HG03460 (cell line): ENCODE measurements around the gene ZNF443.
A peak's percentile ranks its signal among the peaks of the same experiment; 100 is the strongest.
"Not testable (repeated sequence)": the region's sequence is repeated elsewhere in the genome, so short reads cannot be mapped to it uniquely, and the experiment has no call there.

Source experiments
- ATAC-seq: cut with Tn5 transposase; IDR thresholded peaks from one replicate; pipeline ENCODE4 v1.9.1; 2021; ENCODE audit not compliant: unreplicated experiment

Gene ZNF443

DNA sequence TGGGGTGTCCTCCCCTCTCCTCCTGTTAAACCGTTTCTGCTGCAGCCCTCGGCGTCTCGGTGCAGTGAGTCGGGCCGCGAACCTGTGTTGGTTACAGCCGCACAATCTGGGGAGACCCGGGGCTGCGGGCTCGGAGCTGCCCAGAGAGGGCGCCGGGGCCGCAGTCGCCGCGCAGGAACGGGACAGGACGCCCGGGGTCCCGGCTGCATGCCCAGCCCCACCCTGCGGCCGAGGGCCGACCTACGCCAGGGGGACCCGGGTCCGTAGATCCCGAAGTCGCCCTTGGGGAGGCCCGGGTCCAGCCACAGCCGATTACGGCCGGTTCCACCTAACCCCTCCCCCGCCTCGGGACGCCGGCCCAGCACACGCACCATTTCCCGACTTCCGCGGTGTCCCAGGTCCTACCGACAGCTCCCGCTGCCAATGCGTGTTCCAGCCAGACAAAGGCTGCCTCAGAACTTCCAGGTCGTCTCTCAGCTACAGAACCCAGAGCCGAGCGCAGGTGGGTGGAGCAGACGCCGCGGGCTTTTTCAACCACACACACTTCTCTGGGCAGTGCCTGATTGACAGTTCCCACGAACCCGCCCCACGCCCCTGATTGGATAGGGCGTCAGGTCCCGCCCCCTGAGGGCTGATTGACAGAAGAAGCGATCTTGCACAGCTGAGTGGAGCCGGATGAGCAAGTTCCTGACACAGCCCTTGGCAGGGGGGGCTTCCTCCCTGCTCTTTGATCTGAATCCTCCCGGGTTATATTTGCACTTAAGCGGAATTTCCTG is at the start of gene ZNF443:
Gene ZNF443, minus strand, starts transcription at position 481 of the 776 bp plus-strand sequence. Its CDS starts 107 bp downstream, at position 374.
- ATAC-seq: peak; percentile 90

DNA sequence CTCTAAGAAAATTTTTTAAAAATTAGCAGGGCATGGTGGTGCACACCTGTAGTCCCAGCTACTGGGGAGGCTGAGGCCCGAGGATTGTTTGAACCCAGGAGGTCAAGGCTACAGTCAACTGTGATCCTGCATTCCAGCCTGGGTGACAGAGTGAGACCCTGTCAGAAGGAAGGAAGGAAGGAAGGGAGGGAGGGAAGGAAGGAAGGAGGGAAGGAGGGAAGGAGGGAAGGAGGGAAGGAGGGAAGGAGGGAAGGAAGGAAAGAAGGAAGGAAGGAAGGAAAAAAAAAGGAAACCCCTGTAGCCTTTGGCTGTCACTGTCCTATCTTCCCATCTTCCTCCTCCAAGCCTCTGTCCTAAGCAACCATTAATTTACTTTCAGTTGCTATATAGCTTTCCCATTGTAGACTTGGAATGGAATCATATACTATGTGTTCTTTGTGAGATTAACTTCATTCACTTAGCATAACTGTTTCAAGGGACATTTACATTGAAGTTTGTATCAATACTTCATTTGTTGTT is 45.5 kb upstream of the ZNF443 start:
- ATAC-seq: not testable (repeated sequence)

DNA sequence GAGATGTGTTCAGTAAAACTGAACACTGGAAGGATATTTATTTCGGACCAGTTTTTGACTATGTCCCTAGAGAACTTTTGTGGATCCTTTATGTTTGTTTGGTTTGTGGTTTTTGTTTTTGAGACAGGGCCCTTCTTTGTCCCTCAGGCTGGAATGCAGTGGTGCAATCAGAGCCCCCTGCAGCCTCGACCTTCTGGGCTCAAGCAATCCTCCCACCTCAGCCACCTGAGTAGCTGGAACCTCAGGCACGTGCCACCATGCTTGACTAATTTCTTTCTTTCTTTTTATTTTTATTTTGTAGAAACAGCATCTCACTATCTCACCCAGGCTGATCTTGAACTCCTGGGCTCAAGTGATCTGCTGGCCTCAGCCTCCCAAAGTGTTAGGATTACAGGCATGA is 44.8 kb upstream of the ZNF443 start:
- no peak for ATAC-seq

DNA sequence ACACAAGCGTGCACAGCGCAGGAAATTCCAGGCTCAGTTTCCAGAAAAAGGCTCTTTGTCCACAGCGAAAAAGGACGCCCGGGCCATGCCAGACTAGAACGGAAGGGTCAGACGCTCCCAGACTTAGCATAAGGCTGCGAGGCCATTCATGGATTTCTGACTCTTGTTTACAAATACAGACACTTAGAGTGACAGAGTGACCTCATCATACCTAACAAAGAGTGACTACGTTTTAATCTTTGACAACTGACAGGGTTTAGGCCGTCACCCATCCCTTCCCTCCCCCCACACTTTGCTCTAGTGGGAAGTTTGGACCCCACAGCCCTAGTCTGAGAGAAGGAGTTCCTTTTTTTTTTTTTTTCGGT is 44.2 kb upstream of the ZNF443 start:
- no peak for ATAC-seq

DNA sequence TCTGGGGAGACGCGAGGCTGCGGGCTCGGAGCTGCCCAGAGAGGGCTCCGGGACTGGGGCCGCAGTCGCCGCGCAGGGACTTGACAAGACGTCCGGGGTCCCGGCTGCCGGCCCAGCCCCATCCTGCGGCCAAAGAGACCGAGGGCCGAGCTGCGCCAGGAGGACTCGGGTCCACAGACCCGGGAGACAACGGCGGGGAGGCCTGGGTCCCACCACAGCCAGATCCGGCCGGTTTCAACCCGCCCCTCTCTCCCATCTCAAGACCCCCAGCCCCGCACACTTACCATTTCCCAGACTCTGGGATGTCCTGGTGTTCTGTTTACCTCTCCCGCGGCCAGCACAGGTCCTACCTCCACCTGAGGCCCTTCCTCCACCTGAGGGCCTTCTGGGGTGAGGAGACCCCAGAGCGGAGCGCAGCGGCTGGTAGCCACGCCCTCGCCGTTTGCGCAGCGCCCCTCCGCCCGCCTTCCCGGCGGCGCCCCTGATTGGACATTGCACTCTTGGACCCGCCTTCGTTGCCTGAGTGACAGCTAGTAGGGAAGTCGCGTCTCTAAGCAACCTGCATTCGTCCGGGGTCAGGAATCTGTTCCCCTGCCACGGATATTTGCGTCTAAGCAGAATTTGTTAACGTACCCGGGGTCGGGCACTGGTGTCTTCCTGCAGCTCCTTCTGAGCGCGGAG is 43.7 kb upstream of the ZNF443 start, which contains the start of gene ZNF709:
Gene ZNF709, minus strand, starts transcription at position 446 of the 681 bp plus-strand sequence. Its CDS starts 159 bp downstream, at position 287.
- peak; percentile 86 for ATAC-seq

DNA sequence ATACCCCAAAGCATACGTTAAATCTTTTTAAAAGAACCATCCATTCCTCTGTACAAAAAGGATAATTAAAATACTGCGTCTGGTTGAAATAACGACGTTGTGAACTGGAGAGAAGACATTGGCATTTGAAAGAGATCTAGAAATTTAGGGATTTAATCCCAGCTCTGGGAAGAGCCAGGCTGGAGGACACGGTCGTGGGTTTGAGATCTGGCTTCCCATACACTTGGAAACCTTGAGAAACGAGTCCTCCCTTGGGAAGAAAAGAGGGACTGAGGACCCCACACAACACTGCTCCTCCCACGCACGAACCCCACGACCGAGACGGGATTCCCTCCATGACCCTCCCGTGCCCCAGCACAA is 43.2 kb upstream of the ZNF443 start:
- ATAC-seq: no peak

DNA sequence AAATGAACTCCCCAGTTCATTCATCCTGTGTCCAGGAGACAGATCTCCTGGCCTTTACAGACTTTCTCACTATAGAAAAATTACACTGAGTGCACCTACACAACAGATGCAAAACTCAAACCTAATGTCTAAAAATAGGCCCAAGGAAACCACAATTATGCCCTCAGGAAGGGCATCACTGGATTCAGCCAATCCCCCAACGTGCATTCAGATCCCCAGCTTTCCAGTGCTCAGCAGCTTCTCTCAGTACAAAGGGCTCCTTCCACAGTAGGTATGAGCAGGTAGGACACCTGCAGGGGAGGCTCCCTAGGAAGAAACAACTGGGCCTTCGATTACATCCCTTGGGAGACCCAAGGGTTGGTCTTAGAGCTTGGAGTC is 41.7 kb upstream of the ZNF443 start:
- no peak for ATAC-seq

DNA sequence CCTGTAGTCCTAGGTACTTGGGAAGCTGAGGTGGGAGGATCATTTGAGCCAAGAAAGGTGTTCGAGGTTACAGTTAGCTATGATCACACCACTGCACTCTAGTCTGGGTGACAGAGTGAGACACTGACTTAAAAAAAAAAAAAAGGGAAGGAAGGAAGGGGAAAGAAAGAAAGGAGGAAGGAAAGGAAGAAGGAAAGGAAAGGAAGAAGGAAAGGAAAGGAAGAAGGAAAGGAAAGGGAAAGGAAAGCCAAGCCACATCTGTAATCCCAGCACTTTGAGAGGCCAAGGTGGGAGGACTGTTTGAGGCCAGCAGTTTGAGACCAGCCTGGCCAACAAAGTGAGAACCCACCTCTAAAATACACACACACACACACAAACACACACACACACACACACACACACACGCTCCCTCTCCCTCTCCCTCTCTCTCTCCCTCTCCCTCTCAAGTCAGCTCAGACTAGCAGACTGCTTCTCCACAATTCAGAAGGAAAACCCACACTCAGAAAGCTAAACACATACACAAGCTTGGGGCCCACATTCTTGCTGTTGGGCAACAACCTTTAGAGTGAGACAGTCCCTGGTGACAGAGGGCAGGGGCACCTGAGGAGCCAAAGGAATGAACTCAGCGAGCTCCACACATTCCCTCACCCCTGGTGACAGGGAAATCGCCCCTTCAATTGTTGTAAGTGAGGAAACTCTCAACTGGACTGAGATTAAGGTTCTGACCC is 41.1 kb upstream of the ZNF443 start:
- no peak for ATAC-seq

DNA sequence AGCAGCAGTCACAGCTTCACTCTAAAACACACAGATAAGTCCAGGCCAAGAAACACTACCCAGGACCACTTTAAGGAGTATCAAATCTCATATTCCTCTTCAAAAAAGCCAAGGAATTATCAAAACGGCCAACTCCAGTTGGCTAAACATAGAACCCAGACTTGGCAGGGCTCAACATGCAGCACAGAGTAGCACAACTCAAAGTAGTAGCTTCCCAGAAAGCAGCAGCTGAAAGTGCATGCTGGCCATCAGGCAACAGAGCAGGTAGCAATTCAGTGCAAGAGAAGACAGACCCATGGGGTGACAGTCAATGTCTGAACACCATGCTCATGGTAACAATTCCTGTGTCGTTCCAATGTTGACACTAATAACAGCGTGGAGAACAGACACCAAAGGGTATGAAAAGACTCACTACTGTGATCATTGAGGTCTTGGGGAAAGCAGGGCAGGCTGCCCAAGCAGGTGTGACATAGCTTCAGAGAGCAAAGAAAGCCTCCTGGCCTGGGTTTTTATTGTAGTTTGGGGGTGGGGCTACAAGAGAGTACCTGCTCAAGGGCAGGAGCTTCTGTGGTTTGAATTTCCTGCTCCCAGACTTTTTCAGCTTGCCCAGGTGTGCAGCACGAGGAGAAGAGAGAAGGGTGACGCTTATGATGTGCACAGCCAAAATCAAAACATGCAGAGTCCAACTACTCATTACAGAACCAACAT is 37.6 kb upstream of the ZNF443 start:
- ATAC-seq: no peak

DNA sequence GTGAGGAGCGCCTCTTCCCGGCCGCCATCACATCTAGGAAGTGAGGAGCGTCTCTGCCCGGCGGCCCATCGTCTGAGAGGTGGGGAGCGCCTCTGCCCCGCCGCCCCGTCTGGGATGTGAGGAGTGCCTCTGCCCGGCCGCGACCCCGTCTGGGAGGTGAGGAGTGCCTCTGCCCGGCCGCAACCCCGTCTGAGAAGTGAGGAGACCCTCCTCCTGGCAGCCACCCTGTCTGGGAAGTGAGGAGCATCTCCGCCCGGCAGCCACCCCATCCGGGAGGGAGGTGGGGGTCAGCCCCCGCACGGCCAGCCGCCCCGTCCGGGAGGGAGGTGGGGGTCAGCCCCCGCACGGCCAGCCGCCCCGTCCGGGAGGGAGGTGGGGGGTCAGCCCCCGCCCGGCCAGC is 26.8 kb upstream of the ZNF443 start:
- ATAC-seq: not testable (repeated sequence)

DNA sequence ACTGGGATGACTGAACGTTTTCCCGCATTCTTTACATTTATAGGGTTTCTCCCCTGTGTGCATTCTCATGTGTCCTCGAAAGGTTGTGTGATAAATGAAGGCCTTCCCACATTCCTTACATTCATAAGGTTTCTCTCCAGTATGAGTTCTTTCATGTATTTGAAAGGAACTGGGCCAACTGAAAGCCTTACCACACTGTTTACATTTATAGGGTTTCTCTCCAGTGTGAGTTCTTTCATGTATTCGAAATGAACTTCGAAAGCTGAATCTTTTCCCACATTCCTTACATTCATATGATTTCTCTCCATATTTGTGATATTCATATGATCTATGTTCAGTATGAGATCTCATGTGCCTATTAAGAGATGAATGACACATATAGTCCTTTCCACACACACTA is 24.4 kb upstream of the ZNF443 start:
- ATAC-seq: no peak

DNA sequence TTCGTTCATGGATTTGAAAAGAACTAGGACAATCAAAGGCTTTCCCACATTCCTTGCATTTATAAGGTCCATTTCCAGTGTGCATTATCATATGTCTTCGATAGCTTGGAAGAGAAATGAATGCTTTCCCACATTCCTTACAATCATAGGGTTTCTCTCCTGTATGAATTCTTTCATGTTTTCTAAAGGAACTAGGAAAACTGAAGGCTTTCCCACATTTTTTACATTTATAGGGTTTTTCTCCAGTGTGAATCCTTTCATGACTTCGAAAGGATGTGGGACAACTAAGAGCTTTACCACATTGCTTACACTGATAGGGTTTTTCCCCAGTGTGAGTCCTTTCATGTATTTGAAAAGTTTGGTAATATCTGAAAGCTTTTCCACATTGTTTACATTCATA is 23.9 kb upstream of the ZNF443 start:
- no peak for ATAC-seq

DNA sequence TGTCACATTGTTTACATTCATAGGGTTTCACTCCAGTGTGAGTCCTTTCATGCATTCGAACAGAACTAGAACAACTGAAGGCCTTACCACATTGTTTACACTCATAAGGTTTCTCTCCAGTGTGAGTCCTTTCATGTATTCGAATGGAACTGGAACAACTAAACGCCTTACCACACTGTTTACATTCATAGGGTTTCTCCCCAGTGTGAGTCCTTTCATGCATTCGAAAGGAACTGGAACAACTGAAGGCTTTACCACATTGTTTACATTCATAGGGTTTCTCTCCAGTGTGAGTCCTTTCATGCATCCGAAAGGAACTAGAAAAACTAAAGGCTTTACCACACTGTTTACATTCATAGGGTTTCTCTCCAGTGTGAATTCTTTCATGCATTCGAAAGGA is 23.3 kb upstream of the ZNF443 start:
- ATAC-seq: not testable (repeated sequence)

DNA sequence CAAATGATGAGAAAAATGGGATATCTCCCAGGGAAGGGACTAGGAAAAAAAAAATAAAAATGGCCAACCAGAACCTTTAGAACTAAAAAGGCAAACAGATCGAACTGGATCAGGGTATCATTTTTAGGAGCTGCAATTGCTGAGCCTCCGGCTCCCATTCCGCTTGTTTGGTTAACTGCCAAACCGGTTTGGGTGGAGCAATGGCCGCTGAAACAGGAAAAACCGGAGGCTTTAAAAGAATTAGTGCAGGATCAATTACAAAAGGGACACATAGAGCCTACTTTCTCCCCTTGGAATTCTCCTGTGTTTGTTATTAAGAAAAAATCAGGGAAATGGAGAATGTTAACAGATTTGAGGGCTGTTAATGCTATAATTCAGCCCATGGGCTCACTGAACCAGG is 12.7 kb upstream of the ZNF443 start:
- ATAC-seq: no peak

DNA sequence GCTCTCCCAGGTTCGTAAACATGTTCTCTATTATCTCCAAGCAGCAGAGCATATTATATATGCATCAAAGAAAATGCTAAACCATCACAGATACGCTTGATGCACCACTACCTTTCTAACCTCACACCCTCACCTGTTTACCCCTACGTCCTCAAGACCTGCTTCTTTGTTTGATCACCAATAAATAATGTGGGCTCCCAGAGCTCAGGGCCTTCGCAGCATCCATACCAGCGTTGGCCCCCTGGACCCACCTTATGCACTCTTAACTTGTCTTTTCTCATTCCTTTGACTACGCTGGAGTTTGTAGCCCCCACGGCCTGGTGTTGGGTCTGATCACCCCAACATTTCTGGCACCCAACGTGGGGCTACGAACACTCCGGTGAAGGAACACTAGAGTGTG is 10.0 kb upstream of the ZNF443 start:
- no peak for ATAC-seq

DNA sequence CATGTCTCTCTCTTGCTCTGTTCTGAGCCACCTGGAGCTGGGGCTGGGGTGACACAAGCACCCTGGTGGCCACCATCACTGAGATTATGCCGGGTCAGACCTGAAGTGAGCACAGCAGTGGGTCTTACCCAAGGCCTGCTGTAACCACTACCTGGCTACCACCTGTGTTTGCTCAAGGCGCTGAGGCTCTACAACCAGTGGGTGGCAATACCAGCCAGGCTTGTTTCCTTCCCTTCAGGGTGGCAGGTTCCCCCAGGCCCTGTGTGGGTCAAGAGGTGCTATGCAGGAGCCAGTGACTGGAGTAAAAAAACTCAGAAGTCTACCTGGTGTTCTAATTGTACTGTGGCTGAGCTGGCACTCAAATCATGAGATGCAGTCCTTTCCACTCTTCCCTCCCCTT is 8.0 kb upstream of the ZNF443 start:
- ATAC-seq: no peak

DNA sequence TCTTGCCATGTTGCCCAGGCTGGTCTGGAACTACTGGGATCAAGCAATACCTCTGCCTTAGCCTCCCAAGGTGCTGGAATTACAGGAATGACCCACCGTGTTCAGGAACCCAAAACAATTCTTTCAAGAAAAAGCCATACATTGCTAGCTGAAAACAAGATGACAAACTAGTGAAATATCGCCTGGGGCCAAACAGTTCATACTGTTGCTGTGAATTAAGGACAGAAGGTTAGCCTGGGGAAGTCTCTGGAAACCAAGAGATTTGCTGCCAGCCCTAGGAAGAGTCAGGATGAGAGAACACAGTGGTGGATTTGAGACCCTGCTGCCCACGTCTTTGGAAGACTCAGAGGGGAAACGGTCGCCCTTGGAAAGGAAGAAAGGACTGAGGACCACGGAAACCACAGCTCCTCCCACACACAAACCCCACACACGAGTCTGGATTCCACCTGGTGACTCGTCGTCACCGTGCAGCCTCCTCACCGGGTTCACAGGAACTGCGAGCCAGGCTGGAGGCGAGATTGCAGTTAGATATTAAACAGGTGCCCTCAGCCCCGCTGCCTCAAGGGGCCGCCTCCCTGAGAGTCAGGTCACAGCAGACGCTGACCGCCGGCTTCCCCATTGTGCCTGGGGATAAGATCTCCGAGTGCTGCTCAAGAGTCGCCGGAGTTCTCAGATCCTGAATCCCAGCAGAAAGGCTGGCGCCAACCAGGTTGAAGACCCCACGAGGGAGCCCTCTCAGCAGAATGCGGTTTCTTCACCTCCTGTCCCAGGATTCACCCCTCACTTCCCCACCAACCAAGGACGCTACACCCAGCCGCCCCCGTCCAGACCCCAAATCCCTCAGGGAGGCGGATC is 908 bp downstream of the ZNF443 start:
- peak; percentile 42 for ATAC-seq

DNA sequence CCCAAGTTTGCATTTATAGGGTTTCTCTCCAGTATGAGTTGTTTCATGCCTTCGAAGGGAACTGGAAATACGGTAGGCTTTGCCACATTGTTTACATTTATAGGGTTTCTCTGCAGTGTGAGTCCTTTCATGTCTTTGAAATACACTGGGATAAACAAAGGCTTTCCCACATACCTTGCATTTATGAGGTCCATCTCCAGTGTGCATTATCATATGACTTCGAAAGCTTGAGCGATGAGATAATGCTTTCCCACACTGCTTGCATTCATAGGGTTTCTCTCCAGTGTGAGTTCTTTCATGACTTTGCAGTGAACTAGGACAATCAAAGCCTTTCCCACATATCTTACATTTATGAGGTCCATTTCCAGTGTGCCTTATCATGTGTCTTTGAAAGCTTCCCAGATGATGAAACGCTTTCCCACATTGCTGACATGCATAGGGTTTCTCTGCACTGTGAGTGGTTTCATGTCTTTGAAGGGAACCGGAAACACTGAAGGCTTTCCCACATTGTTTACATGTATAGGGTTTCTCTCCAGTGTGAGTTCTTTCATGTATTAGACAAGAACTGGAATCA is 10.0 kb downstream of the ZNF443 start:
- not testable (repeated sequence) for ATAC-seq

DNA sequence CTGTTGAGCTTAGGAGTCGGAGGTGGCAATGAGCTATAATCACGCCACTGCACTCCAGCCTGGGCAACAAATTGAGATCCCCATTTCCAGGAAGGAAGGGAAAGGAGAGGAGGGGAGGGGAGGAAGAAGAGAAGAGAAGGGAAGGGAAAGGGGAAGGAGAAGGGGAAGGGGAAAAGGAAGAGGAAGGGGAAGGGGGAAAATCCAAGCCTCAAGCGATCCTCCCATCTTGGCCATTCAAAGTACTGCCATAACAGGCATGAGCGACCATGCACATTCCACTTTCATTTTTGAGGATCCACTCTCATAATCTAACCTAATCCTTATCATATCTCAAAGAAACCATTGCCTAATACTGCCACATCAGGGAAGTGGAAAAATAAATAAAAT is 14.9 kb downstream of the ZNF443 start:
- no peak for ATAC-seq
